DOHH2 (cell line): ENCODE results near the gene MAPK8.

Experiments used
- H3F3A ChIP-seq: fragments of 200-600 bp; sonication (generic), shearing (Covaris generic); 2 replicates; pipeline ENCODE4 v1.6.0; 2016; ENCODE audit warnings: antibody characterized with exemption, mild to moderate bottlenecking; ENCODE audit not compliant: control insufficient read depth, insufficient read depth
- H3K27ac ChIP-seq: fragments of 200-600 bp; sonication (generic); 2 replicates; pipeline ENCODE4 v1.5.1; 2014; ENCODE audit warnings: low read depth, mild to moderate bottlenecking, low read length, moderate library complexity
- H3K27me3 ChIP-seq: fragments of 200-600 bp; sonication (generic); 2 replicates; pipeline ENCODE4 v1.6.1; 2014; ENCODE audit warnings: mild to moderate bottlenecking, low read length, mixed read lengths; ENCODE audit not compliant: control insufficient read depth
- H3K36me3 ChIP-seq: fragments of 200-600 bp; sonication (generic); 2 replicates; pipeline ENCODE4 v1.6.1; 2014; ENCODE audit warnings: mild to moderate bottlenecking, low read length, moderate library complexity, mixed read lengths; ENCODE audit not compliant: control insufficient read depth
- H3K4me1 ChIP-seq: fragments of 200-600 bp; sonication (generic); 2 replicates; pipeline ENCODE4 v1.6.1; 2014; ENCODE audit warnings: mild to moderate bottlenecking, low read length, mixed read lengths; ENCODE audit not compliant: control insufficient read depth
- H3K4me2 ChIP-seq: fragments of 200-600 bp; sonication (generic); 2 replicates; pipeline ENCODE4 v1.6.0; 2014; ENCODE audit warnings: mild to moderate bottlenecking, low read length, moderate library complexity
- H3K4me3 ChIP-seq: fragments of 200-600 bp; sonication (generic); 2 replicates; pipeline ENCODE4 v1.5.1; 2014; ENCODE audit warnings: mild to moderate bottlenecking, low read length, mixed read lengths
- H3K79me2 ChIP-seq: fragments of 200-600 bp; sonication (generic); 2 replicates; pipeline ENCODE4 v1.6.1; 2014; ENCODE audit warnings: mild to moderate bottlenecking, low read length, mixed read lengths; ENCODE audit not compliant: control insufficient read depth
- H3K9me2 ChIP-seq: fragments of 200-600 bp; sonication (generic); replicated peaks from 2 replicates; pipeline ENCODE4 v1.6.1; 2014; ENCODE audit warnings: mild to moderate bottlenecking, low read length, mixed read lengths; ENCODE audit not compliant: control insufficient read depth
- H3K9me3 ChIP-seq: fragments of 200-600 bp; sonication (generic); 2 replicates; pipeline ENCODE4 v1.6.1; 2014; ENCODE audit warnings: antibody characterized with exemption, low read length, mixed read lengths; ENCODE audit not compliant: control insufficient read depth, insufficient read depth
- H4K20me1 ChIP-seq: fragments of 200-600 bp; sonication (generic); 2 replicates; pipeline ENCODE4 v1.6.0; 2014; ENCODE audit warnings: low read depth, mild to moderate bottlenecking, antibody characterized with exemption, low read length, moderate library complexity; ENCODE audit not compliant: control insufficient read depth, insufficient read depth
- CTCF ChIP-seq: fragments of 200-600 bp; sonication (generic); IDR thresholded peaks from one replicate; pipeline ENCODE4 v1.5.1; 2014; ENCODE audit warnings: antibody characterized with exemption, mild to moderate bottlenecking, low read depth, low read length; ENCODE audit not compliant: poor library complexity, severe bottlenecking
- EZH2phosphoT487 ChIP-seq: fragments of 200-600 bp; sonication (generic); IDR thresholded peaks from 2 replicates; pipeline ENCODE4 v1.6.1; 2017; ENCODE audit warnings: borderline replicate concordance, mild to moderate bottlenecking, antibody characterized with exemption, low read length, moderate library complexity, mixed read lengths

The MAPK8 gene

GRCh38 chr10:48390933-48391845 lies 84.7 kb downstream of the MAPK8 start:
- H4K20me1 ChIP-seq, result no peaks in the 10 kb centered on the region
- H3K4me2 ChIP-seq, result no peak overlapping the region
- TF ChIP-seq EZH2phosphoT487 (no peak), CTCF (no peak)
- no peaks in the 10 kb centered on the region for H3K36me3 ChIP-seq
- no peaks in the 10 kb centered on the region for H3K9me2 ChIP-seq
- H3F3A ChIP-seq, result no peaks in the 10 kb centered on the region
- H3K27me3 ChIP-seq, result no peaks in the 10 kb centered on the region
- H3K4me3 ChIP-seq, result no peak overlapping the region
- H3K9me3 ChIP-seq, result no peaks in the 10 kb centered on the region
- no peak overlapping the region for H3K27ac ChIP-seq
- no peaks in the 10 kb centered on the region for H3K4me1 ChIP-seq
- no peaks in the 10 kb centered on the region for H3K79me2 ChIP-seq

DNA sequence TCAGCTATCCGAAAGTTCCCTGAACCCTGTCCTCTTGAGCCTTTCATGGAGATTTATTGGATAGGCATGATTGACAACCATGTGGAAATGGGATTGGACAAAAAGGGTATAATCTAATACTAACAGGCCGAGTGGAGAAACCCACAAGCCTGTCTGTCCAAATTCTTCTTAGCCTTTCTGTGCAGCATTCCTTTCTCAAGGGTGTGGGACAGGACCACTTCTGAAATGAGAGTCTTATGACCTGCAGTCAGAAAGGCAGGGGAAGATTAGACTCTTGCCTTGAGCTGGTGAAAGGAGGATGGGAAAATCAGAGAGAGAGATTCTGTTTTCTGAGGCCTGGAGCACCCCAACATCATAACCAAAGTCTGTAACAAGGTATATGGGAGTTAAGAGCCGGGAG lies 85.5 kb downstream of the MAPK8 start:
- no peaks in the 10 kb centered on the region for H3K36me3 ChIP-seq
- H3K4me3 ChIP-seq, result no peak overlapping the region
- H3K27me3 ChIP-seq, result no peaks in the 10 kb centered on the region
- no peak overlapping the region for H3K27ac ChIP-seq
- H3F3A ChIP-seq, result no peaks in the 10 kb centered on the region
- no peaks in the 10 kb centered on the region for H3K9me3 ChIP-seq
- no peaks in the 10 kb centered on the region for H3K79me2 ChIP-seq
- TF ChIP-seq EZH2phosphoT487, result no peak
- TF ChIP-seq CTCF, result no peak
- no peak overlapping the region for H3K4me2 ChIP-seq
- no peaks in the 10 kb centered on the region for H3K9me2 ChIP-seq
- no peaks in the 10 kb centered on the region for H3K4me1 ChIP-seq
- no peaks in the 10 kb centered on the region for H4K20me1 ChIP-seq

- TF ChIP-seq CTCF, result no peak
- TF ChIP-seq EZH2phosphoT487, result no peak
- Histone ChIP-seq H3K79me2 (no peaks in the 10 kb centered on the region), H3F3A (no peaks in the 10 kb centered on the region), H3K36me3 (no peaks in the 10 kb centered on the region), H3K9me2 (no peaks in the 10 kb centered on the region), H3K27me3 (no peaks in the 10 kb centered on the region), H3K4me3 (no peak overlapping the region), H3K4me2 (no peak overlapping the region), H4K20me1 (no peaks in the 10 kb centered on the region; the same call in 1 of the 2 replicates), H3K4me1 (no peaks in the 10 kb centered on the region), H3K9me3 (no peaks in the 10 kb centered on the region), H3K27ac (no peak overlapping the region)
Observed at GRCh38 chr10:48398261-48398660, 91.8 kb downstream of the MAPK8 start.
